GM19438 (cell line): ENCODE results near the gene HOXC5.

Source experiments
- ATAC-seq: cut with Tn5 transposase; IDR thresholded peaks from one replicate; pipeline ENCODE4 v1.9.1; 2021; ENCODE audit warnings: low read depth; ENCODE audit not compliant: unreplicated experiment

HOXC5 gene

GRCh38 chr12:54019091-54019811 is 13.6 kb upstream of the HOXC5 start:
- no peak for ATAC-seq

GRCh38 chr12:54019924-54020590 is 12.8 kb upstream of the HOXC5 start:
- ATAC-seq, result no peak

GRCh38 chr12:54020591-54021405 is 12.1 kb upstream of the HOXC5 start:
- ATAC-seq, result no peak

- ATAC-seq, result no peak
These were observed 11.3 kb upstream of the HOXC5 start for GRCh38 chr12:54021432-54022013.

GRCh38 chr12:54022960-54023884 is 9.6 kb upstream of the HOXC5 start:
- ATAC-seq, result no peak

- no peak for ATAC-seq
These were observed 8.7 kb upstream of the HOXC5 start for GRCh38 chr12:54024127-54024526.

GRCh38 chr12:54024581-54025305 is 8.1 kb upstream of the HOXC5 start:
- no peak for ATAC-seq

GRCh38 chr12:54025499-54026405 is 7.1 kb upstream of the HOXC5 start:
- no peak for ATAC-seq

GRCh38 chr12:54026640-54027441 is 6.0 kb upstream of the HOXC5 start:
- no peak for ATAC-seq

- ATAC-seq, result no peak
These were observed 5.4 kb upstream of the HOXC5 start for GRCh38 chr12:54027442-54027786.

- ATAC-seq, result no peak
These were observed 4.3 kb upstream of the HOXC5 start, which contains the start of gene HOXC6 for GRCh38 chr12:54028314-54029201. Gene HOXC6, plus strand, starts transcription at chr12:54028440. Its CDS starts 82 bp downstream, at chr12:54028522.

GRCh38 chr12:54029529-54030441 is 3.1 kb upstream of the HOXC5 start:
- ATAC-seq, result no peak

- no peak for ATAC-seq
These were observed 2.4 kb upstream of the HOXC5 start for GRCh38 chr12:54030442-54030801.

- ATAC-seq, result no peak
These were observed 1.9 kb upstream of the HOXC5 start for GRCh38 chr12:54030889-54031471.

- no peak for ATAC-seq
These were observed 1.4 kb upstream of the HOXC5 start for GRCh38 chr12:54031480-54031879.
